ENCODE measurements around the gene VAMP2.

DNA sequence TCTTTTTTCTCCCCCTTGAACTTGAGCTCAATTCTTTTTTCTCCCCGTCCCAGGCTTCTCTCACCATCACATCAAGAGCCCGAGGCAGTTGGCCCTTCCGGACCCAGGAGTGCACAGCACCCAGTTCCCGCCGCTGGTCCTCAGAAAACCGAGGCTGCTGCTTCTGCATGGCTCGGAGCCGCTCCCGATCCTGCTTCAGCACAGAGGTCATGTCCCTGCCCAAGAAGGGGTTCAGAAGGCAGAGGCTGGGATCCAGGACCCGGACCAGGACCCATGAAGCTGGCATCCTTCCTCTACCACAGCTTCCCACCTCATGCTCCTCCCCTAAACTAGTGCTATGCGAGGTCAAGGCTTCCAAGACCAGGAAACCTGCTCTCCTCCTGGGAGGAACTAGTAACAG lies 21.0 kb downstream of the VAMP2 start:
- TF ChIP-seq, protein P1, sequence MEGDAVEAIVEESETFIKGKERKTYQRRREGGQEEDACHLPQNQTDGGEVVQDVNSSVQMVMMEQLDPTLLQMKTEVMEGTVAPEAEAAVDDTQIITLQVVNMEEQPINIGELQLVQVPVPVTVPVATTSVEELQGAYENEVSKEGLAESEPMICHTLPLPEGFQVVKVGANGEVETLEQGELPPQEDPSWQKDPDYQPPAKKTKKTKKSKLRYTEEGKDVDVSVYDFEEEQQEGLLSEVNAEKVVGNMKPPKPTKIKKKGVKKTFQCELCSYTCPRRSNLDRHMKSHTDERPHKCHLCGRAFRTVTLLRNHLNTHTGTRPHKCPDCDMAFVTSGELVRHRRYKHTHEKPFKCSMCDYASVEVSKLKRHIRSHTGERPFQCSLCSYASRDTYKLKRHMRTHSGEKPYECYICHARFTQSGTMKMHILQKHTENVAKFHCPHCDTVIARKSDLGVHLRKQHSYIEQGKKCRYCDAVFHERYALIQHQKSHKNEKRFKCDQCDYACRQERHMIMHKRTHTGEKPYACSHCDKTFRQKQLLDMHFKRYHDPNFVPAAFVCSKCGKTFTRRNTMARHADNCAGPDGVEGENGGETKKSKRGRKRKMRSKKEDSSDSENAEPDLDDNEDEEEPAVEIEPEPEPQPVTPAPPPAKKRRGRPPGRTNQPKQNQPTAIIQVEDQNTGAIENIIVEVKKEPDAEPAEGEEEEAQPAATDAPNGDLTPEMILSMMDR (IDR thresholded peaks at IDR 0.05; ENCODE audit: low read depth, low read length) = no peak
- no peak for TF ChIP-seq EZH2phosphoT487 (IDR thresholded peaks at IDR 0.05; ENCODE audit: low read depth)

Data from OCI-LY3 (cell line).